NCI-H82 treated with DMSO at 0.1 percent for 48 hours (cell line): ENCODE measurements around the gene TMEM123.
"Not testable (repeated sequence)": the region's sequence is repeated elsewhere in the genome, so short reads cannot be mapped to it uniquely, and the experiment has no call there.

Experiments used
- DNase-seq: peaks from one replicate; lab custom pipeline; 2025; ENCODE audit not compliant: unreplicated experiment; lab: John Stamatoyannopoulos, UW

Gene TMEM123

GRCh38 chr11:102449651-102450570 is 2.7 kb downstream of the TMEM123 start:
- DNase-seq = no peak

GRCh38 chr11:102448869-102449224 is 3.7 kb downstream of the TMEM123 start:
- DNase-seq = no peak

GRCh38 chr11:102447941-102448868 is 4.4 kb downstream of the TMEM123 start:
- DNase-seq = no peak

GRCh38 chr11:102447193-102447592 is 5.4 kb downstream of the TMEM123 start:
- DNase-seq = no peak

GRCh38 chr11:102446606-102447005 is 6.0 kb downstream of the TMEM123 start:
- DNase-seq = no peak

GRCh38 chr11:102444693-102445092 is 7.9 kb downstream of the TMEM123 start:
- not testable (repeated sequence) for DNase-seq

GRCh38 chr11:102444142-102444541 is 8.4 kb downstream of the TMEM123 start:
- DNase-seq = not testable (repeated sequence)

- not testable (repeated sequence) for DNase-seq
Observed at GRCh38 chr11:102439063-102439363, 13.6 kb downstream of the TMEM123 start.

GRCh38 chr11:102438311-102439062 is 14.1 kb downstream of the TMEM123 start:
- DNase-seq = no peak

DNA sequence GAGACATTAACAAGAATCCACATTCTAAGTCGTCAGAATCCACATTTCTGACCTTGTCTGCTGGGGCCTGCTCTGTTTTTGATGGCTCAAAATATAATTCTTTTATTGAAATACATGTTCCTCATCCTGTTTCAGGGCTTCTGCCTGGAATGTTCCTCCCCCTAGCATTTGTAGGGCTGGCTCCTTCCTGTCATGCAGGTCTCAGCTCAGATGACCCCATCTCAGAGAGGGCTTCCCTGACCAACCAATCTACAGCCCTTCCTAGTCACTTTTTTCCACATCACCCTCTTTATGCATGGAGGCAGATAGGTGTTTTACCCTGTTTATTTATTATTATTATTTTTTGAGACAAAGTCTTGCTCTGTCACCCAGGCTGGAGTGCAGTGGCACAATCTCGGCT is 14.8 kb downstream of the TMEM123 start:
- DNase-seq = no peak

- no peak for DNase-seq
Observed at GRCh38 chr11:102436976-102437375, 15.6 kb downstream of the TMEM123 start.

- no peak for DNase-seq
Observed at GRCh38 chr11:102436561-102436960, 16.0 kb downstream of the TMEM123 start.

GRCh38 chr11:102435688-102436087 is 16.9 kb downstream of the TMEM123 start:
- DNase-seq = no peak

DNA sequence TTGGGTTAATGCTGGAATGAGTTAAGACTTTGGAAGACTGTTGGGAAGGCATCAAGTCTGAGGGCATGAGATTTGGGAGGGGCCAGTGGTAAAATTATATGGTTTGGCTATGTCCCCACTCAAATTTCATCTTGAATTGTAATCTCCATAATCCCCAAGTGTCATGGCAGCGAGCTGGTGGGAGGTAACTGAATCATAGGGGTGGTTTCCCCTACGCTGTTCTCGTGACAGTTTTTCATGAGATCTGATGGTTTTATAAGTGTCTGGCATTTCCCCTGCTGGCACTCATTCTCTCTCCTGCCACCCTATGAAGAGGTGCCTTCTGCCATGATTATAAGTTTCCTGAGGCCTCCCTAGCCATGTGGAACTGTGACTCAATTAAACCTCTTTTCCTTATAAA is 19.0 kb downstream of the TMEM123 start:
- DNase-seq = not testable (repeated sequence)

DNA sequence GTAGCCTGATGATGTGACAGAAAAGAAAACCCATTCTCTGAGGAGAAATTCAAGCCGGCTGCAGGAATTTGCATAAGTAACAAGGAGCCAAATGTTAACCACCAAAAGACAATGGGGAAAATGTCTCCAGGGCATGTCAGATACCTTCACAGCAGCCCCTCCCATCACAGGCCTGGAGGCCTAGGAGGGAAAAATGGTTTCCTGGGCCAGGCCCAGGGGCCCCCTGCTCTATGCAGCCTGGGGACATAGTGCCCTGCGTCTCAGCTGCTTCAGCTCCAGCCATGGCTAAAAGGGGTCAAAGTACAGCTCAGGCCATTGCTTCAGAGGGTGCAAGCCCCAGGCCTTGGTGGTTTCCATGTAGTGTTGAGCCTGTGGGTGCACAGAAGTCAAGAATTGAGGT is 20.0 kb downstream of the TMEM123 start:
- not testable (repeated sequence) for DNase-seq

GRCh38 chr11:102431404-102431803 is 21.2 kb downstream of the TMEM123 start:
- no peak for DNase-seq

DNA sequence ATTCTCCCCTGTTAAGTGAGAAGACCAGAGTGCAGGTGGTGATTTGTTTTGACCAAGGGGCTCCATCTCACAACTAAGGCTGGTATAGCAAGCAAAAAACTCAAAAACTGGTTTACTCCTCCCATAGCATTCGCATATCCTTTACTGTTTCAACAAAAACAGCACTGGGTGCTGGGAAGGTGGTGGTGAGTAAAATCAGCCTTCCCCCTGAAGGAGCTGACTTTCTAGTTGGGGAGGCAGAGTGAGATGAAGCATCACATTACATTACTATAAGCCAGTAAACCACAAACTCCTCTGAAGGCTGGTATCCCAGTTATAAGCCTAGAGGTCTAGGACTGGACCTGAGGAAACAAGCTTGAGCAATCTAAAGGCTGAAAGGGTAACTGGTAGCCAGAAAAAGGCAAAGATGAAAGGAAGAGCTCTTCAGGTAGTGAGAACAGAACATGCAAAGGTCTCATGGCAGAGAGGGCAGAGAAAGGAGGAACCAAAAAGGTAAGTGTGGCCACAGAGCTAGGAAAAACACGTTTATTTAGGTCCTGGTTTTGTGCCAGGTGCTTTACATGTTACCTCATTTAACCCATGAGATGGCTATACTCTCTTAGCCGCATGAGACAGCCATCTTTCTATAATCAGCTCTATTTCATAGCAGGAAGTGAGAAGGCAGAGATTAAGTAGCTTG is 22.3 kb downstream of the TMEM123 start:
- no peak for DNase-seq

GRCh38 chr11:102429691-102430090 is 22.9 kb downstream of the TMEM123 start:
- DNase-seq = no peak

DNA sequence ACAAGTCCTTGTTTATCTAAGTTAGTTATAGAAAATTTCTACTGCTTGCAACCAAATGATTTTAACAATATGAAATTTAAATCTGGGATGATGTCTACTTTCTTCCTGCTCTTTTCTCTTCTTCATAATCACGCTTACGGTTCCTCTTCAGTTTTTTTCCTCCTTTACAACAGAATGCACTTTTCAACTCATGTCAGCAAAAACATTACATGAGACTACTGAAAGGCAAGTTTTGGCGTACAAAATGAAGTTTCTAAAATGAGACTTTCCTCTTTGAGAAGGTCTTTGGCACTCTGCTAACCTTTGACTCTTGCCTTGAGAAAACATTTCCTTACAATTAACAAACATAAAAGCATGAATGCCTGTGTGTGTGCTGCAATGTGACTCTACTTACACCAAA is 23.3 kb downstream of the TMEM123 start:
- DNase-seq = no peak

DNA sequence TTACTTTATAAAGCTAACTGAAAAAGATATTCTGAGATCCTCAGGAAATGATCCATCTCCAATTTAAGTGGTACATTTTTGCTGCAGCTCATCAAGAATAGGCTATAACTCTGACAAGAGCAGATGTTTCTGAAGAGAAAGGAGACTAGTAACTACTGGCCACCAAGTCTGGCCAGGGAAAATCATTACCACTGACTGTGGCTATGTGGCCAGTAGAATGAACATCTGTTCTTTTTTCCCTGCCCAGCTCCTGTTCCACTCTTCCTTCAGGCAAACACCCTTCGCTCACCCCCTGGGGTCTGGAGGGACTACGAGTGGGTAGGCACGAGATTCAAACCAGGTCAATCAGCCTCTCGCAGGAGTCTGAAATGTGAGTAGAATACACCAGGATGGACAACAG is 23.9 kb downstream of the TMEM123 start:
- DNase-seq = no peak

- DNase-seq = no peak
Observed at GRCh38 chr11:102427068-102427467, 25.5 kb downstream of the TMEM123 start.
